HG02943 (cell line): Measurements from ENCODE around the gene PPM1B.
"Not testable (repeated sequence)": the region's sequence is repeated elsewhere in the genome, so short reads cannot be mapped to it uniquely, and the experiment has no call there.

ENCODE experiments used
- ATAC-seq: cut with Tn5 transposase; IDR thresholded peaks from one replicate; pipeline ENCODE4 v1.9.1; 2021; ENCODE audit warnings: mild to moderate bottlenecking, low read depth, moderate library complexity; ENCODE audit not compliant: unreplicated experiment

PPM1B gene

DNA sequence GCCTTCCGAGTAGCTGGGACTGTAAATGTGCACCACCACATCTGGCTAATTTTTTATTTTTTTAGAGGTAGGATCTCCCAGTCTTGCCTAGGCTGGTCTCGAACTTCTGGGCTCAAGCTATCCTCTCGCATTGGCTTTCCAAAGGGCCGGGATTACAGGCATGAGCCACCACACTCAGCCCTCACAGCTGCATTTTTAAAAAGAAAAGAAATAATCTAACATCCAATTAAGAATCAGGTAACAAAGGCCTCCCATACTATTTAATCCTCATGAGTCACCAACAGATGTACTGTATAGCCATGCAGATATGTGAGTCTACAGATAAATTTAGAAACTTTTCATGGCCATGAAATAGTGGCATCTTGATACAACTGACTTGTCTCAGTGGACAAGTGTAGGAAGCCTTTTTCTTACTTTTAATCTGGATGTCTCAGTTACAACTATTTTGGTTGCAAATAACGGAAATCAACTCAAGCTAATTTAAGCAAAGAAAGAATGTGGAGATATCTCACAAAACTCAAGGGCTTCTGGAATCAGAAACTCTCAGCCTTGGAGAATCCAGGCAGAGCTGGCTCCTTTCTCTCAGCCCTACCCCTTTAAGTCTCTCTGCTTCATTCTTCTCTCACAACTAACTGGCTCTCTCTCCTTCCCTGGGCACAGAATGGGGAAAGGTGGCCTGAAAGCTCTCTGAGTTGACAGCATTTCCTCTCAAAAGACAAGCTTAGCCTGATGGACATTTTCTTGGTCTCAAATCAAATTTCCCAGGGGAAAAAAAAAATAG is 12.8 kb upstream of the PPM1B start:
- no peak for ATAC-seq

DNA sequence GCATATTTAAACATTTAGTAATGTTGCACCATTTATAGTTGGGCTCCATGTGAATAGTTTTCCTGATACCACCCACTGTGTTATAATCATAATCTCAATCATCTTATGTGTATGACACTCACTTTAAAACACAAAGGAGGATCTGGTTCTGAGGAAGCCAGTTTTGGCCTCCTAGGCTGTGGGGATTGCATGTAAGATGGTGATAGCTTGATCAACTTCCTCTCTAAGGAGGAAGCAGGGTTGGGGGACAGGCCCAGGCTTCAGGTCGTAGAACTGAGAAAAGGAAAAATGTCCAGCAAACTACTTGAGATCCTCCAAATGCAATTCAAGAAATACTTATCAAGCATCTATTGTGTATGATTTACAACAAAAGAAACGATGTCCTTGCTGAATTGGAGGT is 4.9 kb upstream of the PPM1B start:
- no peak for ATAC-seq

DNA sequence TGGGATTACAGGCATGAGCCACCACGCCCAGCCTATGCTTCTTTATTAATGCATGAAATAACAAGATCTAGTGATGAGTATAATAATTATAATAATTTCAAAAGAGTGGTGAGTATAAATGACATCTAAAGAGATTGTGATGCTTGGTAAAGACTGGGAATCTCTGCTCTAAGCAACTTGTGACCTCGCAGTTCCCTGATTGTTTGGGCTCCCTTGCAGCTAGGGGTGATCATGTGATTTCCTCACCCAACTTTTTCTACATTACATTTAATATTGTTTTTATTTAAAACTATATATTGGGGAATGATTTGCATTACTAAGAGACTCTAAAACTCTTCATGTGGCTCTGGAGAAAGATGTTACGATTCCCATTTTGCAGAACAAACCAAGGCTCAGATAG is 4.1 kb upstream of the PPM1B start:
- ATAC-seq: no peak

DNA sequence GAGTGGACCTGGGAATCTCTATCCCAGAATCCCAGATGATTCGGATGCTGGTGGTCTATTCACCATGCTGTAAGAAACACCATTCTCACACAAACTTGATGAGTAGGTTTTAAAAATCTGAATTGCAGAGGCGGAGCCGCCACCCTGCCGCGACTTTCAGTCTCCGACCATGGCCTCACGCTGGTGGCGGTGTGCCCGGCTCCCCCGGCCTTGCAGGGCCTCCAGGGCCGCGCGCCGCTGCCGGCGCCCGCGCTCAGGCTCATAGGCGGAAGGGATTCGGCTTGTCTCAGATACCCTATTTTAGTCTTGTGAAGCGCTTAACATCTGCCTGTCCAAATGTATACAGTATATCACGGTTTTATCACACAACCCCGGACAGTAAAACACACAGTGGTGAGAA is 2.6 kb upstream of the PPM1B start:
- no peak for ATAC-seq

DNA sequence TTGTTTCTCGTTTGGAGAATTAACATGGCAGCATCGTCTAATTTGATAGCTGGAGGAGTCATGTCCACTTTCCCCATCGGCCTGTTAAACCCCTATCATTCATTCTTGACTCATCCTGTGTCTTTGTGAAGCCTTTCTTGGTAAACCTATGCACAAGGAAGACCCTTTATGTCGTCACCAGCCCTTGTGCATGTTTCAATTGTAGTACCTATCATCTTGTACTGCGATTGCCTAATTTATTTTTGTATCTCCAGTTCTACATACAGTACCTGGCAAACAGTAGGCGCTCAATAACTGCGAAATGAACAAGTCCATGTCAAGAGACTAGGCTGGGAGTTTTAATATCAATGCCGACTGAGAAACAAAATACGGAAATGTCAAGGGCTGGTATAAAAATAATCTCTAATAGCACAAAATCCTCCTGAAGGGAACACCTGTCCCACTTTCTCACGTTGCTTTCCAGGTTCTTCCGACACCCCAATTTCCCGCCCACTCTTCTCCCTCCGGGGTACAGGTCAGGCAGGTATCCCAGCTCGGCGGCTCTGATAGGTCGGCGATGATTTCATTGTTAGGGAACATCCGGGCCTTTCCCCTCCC is 1.3 kb upstream of the PPM1B start:
- no peak for ATAC-seq

DNA sequence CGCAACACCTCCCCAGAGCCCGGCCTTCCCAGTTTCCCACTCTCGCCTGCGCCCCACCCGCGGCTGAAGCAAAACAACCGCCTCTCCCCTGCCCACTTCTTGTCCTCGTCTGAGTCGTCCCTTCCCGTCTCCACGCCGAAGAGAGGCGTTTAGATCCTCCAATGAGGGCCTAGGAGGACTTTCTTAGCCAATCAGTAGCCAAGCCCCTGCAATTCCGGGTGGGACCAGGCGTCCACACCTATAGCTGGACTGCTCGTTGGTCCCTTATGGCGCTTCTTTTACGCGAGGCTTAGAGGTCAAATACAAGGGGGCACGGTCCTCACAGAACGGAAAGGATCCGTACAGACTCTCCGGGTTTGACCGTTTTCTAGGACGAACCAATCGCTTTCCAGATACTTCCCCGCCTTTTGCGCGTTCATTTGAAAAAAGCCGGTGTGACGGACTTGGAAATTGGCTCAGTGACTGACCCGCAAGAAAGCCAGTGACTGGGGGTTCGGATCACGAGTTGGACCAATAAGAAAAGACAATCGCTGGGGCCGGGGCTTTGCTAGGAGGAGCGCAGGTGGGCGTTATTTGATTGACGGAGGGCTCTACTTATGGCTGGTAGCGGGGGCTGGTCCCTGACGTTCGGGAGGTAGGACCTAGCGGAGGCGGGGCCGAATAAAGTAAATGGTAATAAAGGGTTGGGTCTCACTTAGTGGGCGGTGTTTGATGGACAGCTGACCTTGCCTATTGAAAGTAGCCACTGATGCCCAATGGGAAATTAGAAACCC is 581 bp upstream of the PPM1B start:
- peak; percentile 80 for ATAC-seq

DNA sequence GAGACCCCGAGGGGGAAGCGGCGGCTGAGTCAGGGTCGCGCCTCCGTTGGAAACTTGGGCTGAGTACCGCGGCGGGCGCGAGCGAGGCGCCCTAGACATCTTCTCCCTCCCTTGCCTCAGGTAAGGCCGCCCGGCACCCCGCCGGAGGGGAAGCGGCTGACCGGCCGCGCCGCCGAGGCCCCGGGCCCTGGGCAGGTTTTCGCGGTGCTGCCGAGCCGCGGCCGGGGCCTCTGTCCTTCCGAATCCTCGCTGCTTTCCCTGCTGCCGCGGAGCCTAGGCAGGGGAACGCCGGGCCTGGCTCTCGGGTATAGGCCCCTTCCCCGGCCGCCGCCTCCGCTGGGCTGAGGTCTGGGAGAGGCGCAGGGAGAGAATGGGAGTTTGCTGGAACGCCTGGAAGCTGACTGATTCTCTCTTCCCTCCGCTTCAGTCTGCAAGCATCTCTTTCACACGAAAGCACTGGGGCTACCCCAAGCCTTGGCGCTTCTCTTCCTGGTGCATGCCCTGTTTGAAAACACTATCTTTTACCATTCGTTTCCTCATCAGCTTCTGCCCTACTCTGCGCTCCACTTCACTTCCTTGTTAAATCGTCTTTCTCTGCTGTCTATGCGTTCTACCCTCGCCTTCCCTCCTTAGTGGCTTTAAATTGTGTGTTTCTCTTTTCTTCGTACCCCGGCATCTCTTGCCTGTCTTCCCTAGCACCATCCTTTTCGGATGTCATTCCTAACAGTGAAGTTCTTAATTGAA is 652 bp downstream of the PPM1B start:
- ATAC-seq: no peak

DNA sequence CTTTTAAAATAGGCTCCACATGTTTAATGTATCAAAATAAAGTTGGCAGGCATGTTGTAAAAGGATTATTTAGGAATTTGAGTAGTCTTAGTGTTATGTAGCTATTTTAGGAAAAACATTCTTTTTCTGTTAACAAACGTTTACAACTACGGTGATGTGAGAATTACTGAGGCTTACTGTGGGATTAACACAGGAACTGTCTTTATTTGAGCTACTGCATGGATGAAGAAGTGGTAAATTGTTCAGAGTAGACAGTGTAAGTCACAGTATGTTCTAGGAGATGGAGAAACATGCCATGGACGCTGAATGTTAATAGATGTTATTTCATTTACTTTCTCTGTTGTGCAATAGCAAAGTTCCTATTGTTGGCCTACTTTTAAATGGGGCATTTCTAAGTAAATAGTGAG is 1.6 kb downstream of the PPM1B start:
- no peak for ATAC-seq

DNA sequence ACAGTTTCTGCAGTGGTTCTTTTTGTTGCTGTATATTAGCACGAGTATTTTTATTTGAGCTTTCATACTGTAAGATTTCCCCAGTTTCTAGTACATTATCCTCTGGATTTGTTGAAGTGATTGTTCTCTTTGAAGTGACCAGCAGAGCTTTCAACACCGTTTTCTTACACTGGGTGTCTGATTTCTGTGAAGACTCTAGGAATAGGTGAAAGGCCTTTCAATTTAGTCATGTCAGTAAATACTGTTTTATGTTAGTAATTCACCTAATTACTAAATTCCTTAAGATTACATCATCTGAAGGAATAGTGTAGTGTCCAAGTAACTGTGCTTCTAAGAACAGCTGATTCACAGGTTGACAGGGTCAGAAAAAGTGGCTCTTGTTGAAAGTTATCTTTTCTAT is 2.3 kb downstream of the PPM1B start:
- ATAC-seq: no peak

DNA sequence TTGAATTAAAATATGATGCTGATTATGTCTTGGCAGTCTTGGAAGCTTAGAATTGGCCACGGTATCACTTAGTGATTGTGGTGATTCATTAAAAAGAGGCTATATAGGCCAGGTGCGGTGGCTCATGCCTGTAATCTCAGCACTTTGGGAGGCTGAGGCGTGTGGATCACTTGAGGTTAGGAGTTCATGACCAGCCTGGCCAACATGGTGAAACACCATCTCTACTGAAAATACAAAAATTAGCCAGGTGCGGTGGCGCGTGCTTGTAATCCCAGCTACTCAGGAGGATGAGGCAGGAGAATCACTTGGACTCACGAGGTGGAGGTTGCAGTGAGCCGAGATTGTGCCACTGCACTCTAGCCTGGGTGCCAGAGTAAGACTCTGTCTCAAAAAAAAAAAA is 2.8 kb downstream of the PPM1B start:
- ATAC-seq: not testable (repeated sequence)

DNA sequence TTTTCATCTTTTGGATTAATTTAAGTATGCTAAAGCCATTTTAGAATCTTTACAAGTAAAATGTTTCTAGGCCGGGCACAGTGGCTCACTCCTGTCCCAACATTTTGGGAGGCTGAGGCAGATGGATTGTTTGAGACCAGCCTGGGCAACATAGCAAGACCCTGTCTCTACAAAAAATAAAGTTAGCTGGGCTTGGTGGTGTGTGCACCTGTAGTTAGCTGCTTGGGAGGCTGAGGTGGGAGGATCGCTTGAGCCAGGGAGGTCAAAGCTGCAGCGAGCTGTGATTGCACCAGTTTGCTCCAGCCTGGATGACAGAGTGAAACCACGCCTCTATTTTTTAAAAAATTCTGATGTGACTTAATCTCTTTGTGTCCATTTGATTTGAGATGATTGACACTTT is 3.9 kb downstream of the PPM1B start:
- no peak for ATAC-seq

DNA sequence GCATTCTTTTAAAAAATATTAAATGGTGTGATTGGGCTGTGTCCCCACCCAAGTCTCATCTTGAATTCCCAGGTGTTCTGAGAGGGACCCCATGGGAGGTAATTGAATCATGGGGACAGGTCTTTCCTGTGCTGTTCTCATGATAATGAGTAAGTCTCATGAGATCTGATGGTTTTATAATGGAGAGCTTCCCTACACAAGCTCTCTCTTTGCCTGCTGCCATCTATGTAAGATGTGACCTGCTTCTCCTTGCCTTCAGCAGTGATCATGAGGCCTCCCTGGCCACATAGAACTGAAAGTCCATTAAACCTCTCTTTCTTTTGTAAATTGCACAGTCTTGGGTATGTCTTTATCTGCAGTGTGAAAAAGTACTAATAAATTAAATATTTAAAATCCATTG is 10.3 kb downstream of the PPM1B start:
- no peak for ATAC-seq

DNA sequence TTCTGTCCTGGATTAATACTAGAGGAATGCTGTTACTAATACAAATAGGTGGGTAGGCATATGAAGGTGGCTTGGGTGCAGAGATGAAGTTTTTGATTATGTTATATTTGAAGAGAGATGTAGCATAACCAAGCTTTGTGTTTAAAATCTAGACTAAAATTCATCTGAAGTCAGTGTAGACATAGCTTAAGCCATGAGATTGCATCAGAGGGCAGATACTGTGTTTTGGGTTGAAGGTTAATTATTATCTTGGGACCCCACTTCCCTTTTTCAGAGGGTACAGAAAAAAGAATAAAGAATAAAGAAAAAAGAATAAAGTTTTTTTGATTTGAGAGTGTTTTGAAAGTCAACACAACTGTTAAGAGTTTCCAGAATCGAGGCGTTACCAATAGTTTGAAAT is 13.0 kb downstream of the PPM1B start:
- ATAC-seq: no peak

DNA sequence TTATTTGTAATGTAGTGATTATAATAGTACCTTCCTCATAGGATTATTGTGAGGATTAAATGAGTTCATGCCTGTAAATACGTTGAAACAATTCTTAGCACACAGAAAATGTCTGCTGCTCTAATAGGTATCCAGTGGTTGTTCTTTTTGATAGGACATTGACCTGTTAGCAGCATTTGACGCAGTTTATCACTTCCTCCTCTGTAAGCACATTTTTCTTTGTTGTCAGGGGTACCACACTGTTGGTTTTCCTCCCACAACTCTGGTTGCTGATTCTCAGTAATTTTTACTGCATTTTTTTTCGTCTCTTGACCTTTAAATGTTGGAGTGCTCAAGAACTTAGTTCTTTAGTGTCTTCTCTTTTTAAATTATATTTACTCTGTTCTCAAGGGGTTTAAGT is 15.4 kb downstream of the PPM1B start:
- ATAC-seq: no peak

DNA sequence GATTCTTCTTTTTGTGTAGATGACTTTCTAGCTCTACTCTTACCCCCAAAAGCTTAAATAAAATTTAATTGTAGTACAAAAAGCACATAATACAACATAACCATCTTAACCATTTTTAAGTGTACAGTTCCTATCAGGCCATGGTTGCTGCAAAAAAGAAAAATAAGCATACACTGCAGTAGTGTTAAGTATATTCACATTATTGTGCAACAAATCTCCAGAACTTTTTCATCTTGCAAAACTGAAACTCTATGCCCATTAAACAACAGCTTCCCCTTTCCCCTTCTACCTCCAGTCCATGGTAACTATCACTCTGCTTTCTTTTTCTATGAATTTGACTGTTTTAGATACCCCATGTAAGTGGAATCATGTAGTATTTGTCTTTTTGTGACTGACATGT is 18.1 kb downstream of the PPM1B start:
- no peak for ATAC-seq

DNA sequence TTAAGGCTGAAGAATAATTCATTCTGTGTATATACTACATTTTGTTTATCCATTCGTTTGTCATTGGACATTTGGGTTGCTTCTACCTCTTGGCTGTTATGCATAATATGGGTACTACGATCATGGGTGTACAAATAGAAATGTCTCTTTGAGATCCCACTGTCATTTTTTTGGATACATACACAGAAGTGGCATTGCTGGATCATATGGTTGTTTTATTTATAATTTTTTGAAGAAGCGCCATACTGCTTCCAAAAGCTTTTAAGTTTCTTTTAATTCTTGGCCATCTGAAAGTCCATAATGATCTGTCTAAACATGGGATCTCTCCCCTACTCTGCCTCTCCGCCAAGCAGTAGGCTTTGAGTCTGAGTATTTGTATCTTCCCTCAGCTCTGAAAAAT is 18.6 kb downstream of the PPM1B start:
- no peak for ATAC-seq

DNA sequence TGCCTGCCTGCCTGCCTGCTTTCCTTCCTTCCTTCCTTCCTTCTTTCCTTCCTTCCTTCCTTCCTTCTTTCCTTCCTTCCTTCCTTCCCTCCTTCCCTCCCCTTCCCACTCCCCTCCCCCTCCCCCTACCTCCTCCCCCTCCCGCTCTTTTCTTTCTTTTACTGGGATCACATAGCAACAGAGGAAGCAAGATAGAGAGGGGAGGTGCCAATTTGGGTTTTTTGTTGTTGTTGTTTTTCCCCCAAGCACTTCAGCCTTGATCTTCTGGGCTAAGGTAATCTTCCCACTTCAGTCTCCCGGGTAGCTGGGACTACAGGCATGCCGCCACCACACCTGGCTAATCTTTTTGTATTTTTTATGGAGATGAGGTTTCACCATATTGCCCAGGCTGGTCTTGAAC is 20.0 kb downstream of the PPM1B start:
- no peak for ATAC-seq

DNA sequence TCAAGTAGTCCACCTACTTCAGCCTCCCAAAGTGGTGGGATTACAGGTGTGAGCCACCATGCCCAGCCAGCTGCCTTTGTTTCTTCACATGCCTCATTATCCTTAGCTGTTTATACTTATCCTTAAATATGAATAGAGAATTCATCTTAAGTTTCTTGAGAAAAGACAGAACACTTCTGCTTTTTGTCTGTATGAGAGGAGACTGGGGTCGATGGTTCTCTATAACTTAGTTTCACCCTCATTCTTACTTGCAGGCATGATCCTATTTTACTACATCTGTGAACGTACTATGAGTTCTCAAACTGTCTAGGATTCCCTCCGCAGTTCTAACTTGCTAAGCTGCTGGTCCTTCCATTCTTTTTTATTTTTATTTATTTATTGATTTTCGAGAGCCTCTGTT is 20.4 kb downstream of the PPM1B start:
- ATAC-seq: no peak

DNA sequence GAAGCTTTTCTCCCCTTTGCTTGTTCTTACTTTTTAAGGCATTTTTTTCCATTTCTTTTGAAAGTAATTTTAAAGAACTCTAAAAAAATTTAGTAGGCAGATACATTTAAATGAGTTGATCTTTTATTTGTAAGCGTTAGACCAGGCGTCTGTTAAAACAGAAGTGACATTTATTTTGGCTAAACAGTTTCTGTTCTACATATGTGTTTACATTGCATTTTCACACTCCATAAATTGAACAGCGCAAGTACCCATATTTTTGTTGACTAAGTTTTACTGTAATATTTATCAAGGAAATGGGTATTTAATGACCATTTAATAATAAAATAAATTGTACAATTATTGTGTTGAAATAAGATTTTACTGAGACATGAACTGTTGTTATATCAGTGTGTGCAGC is 21.9 kb downstream of the PPM1B start:
- ATAC-seq: no peak

DNA sequence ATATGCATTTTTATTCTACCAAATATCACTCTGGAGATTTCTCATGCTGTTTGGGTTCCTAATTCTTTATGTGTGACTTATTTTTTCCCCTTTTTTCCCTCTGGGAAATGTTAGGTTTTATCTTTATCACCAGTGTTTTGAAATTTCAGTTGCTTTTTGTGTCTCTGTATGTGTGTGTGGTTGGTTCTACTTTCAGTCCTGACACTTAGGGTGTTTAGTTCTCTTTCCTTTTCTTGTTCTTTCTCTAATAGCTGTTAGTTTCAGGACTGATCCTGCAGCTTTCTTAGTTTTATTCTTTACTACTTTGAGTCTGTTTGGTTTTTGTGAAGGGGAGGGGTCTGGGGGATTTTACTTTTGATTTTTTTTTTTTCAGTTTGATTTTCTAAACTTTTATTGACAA is 23.1 kb downstream of the PPM1B start:
- ATAC-seq: peak; percentile 84

DNA sequence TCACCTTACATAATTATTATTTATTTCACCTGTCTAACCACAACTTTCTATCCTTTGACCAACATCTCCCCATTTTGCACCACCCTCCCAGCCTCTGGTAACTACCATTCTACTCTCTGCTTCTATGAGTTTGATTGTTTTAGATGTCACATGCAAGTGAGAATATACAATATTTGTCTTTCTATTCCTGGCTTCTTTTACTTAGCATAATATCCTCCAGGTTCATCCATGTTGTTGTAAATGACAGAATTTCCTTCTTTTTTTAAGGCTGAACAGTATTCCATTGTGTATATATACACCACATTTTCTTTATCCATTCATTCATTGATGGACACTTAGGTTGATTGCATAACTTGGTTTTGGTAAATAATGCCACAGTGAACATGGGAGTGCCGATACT is 24.0 kb downstream of the PPM1B start:
- no peak for ATAC-seq
